ENCODE measurements around the gene ADCY9.

ADCY9 gene

GRCh38 chr16:4152267-4152666 is 36.0 kb upstream of the ADCY9 start:
- DNase-seq (ENCODE audit: low read depth): no peak
- no peak overlapping the region for H3K4me3 ChIP-seq (replicated peaks; ENCODE audit: low read depth, low read length)
- no peak for TF ChIP-seq CTCF (IDR thresholded peaks at IDR 0.05; ENCODE audit: low read length, missing control alignments)

GRCh38 chr16:4147236-4147635 is 31.0 kb upstream of the ADCY9 start:
- H3K4me3 ChIP-seq (replicated peaks; ENCODE audit: low read depth, low read length): no peak overlapping the region
- DNase-seq (ENCODE audit: low read depth): no peak
- no peak for TF ChIP-seq CTCF (IDR thresholded peaks at IDR 0.05; ENCODE audit: low read length, missing control alignments)

- H3K4me3 ChIP-seq (replicated peaks; ENCODE audit: low read depth, low read length): no peak overlapping the region
- TF ChIP-seq CTCF (IDR thresholded peaks at IDR 0.05; ENCODE audit: low read length, missing control alignments): no peak
- DNase-seq (ENCODE audit: low read depth): no peak
These were observed 26.0 kb upstream of the ADCY9 start for GRCh38 chr16:4142268-4142667.

- H3K4me3 ChIP-seq (replicated peaks; ENCODE audit: low read depth, low read length): no peak overlapping the region
- TF ChIP-seq CTCF (IDR thresholded peaks at IDR 0.05; ENCODE audit: low read length, missing control alignments): no peak
- DNase-seq (ENCODE audit: low read depth): no peak
These were observed 25.4 kb upstream of the ADCY9 start for GRCh38 chr16:4141604-4142003.

- DNase-seq (ENCODE audit: low read depth): peak; percentile 31
- TF ChIP-seq CTCF (IDR thresholded peaks at IDR 0.05; ENCODE audit: low read length, missing control alignments): no peak
- no peak overlapping the region for H3K4me3 ChIP-seq (replicated peaks; ENCODE audit: low read depth, low read length)
These were observed 24.4 kb upstream of the ADCY9 start for GRCh38 chr16:4140652-4141051.

- H3K4me3 ChIP-seq (replicated peaks; ENCODE audit: low read depth, low read length): no peak overlapping the region
- TF ChIP-seq CTCF (IDR thresholded peaks at IDR 0.05; ENCODE audit: low read length, missing control alignments): no peak
- DNase-seq (ENCODE audit: low read depth): no peak
These were observed 23.7 kb upstream of the ADCY9 start for GRCh38 chr16:4139968-4140367.

- no peak for TF ChIP-seq CTCF (IDR thresholded peaks at IDR 0.05; ENCODE audit: low read length, missing control alignments)
- no peak overlapping the region for H3K4me3 ChIP-seq (replicated peaks; ENCODE audit: low read depth, low read length)
These were observed 22.5 kb upstream of the ADCY9 start for GRCh38 chr16:4138713-4139112.

More at GRCh38 chr16:4138713-4139112, 22.5 kb upstream of the ADCY9 start:
- DNase-seq (ENCODE audit: low read depth): no peak

Measured in fibroblast of pulmonary artery (primary cell).